Colonic mucosa (tissue), 4 donors: Measurements from ENCODE around the gene CIAO3. TPM values are rescaled to one million over a fixed set of nuclear protein-coding genes. Genes with fewer than 3 reads are reported as not detected.

ENCODE experiments used
- DNase-seq: peaks from one replicate; pipeline ENCODE4 v3.0.0-alpha.2; 2020
- H3K27ac ChIP-seq: fragments of 200-600 bp; one replicate; pipeline ENCODE4 v1.8.0; 2021
- H3K27me3 ChIP-seq: fragments of 200-600 bp; one replicate; pipeline ENCODE4 v1.8.0; 2021
- H3K36me3 ChIP-seq: fragments of 200-600 bp; one replicate; pipeline ENCODE4 v1.8.0; 2021
- H3K4me1 ChIP-seq: fragments of 200-600 bp; one replicate; pipeline ENCODE4 v1.8.0; 2021; ENCODE audit warnings: mild to moderate bottlenecking
- H3K4me3 ChIP-seq: fragments of 200-600 bp; one replicate; pipeline ENCODE4 v1.8.0; 2021
- H3K9ac ChIP-seq, 2 donors: one replicate each; pipeline ENCODE4 v1.7.0; 2013; ENCODE audit warnings: control low read depth in 2 of 2, low read depth in 2 of 2, low read length in 2 of 2
- H3K9me3 ChIP-seq: fragments of 200-600 bp; one replicate; pipeline ENCODE4 v1.8.0; 2021
- CTCF ChIP-seq: fragments of 200-600 bp; IDR thresholded peaks from one replicate; pipeline ENCODE4 v1.8.0; 2022; ENCODE audit warnings: antibody characterized with exemption, mild to moderate bottlenecking
- intact Hi-C: fragments of 100-400 bp; cut with DNase I; formaldehyde crosslinking; loops from one replicate; pipeline ENCODE4 v1.14.1; 2022
- total RNA-seq, 2 donors: library from RNA; stranded (reverse); fragmentation: NEBNext Ultra II Directional in 1 of 2; extraction: Animal tissue kit (Norgen Biotek cat#: 25700) in 1 of 2; gene quantifications; one replicate each; pipeline ENCODE4 v1.2.1, GENCODE V29; 2021
- donor health status: healthy.
- donor health status: DM: no; HTN: no; CAD: no.
- donor health status: DM: no; HTN: no; CAD: no.

CIAO3 gene
- total RNA-seq, 2 donors from 2014 or later, result 29.2 to 62.1 TPM

- no peaks in the 10 kb centered on the region for H3K9me3 ChIP-seq
- DNase-seq, result no peak
- no peak overlapping the region for H3K9ac ChIP-seq
- no peak for TF ChIP-seq CTCF
- intact Hi-C loops, result no loop called here
- H3K27ac ChIP-seq, result no peak overlapping the region
- no peaks in the 10 kb centered on the region for H3K36me3 ChIP-seq
- no peaks in the 10 kb centered on the region for H3K27me3 ChIP-seq
- H3K4me3 ChIP-seq, result no peak overlapping the region
- peaks cover 6% of the 10 kb centered on the region for H3K4me1 ChIP-seq
Observed at GRCh38 chr16:741986-742629, 1.3 kb upstream of the CIAO3 start.

GRCh38 chr16:740459-740763 lies 386 bp downstream of the CIAO3 start:
- DNase-seq, result no peak
- Histone ChIP-seq H3K27ac (peak overlapping the region; percentile 60), H3K4me3 (peak overlapping the region; percentile 83), H3K27me3 (no peaks in the 10 kb centered on the region), H3K9ac (peak overlapping the region; percentile 84 to 95), H3K9me3 (no peaks in the 10 kb centered on the region), H3K4me1 (peaks cover 6% of the 10 kb centered on the region), H3K36me3 (no peaks in the 10 kb centered on the region)
- intact Hi-C loops, result no loop called here
- no peak for TF ChIP-seq CTCF

DNA sequence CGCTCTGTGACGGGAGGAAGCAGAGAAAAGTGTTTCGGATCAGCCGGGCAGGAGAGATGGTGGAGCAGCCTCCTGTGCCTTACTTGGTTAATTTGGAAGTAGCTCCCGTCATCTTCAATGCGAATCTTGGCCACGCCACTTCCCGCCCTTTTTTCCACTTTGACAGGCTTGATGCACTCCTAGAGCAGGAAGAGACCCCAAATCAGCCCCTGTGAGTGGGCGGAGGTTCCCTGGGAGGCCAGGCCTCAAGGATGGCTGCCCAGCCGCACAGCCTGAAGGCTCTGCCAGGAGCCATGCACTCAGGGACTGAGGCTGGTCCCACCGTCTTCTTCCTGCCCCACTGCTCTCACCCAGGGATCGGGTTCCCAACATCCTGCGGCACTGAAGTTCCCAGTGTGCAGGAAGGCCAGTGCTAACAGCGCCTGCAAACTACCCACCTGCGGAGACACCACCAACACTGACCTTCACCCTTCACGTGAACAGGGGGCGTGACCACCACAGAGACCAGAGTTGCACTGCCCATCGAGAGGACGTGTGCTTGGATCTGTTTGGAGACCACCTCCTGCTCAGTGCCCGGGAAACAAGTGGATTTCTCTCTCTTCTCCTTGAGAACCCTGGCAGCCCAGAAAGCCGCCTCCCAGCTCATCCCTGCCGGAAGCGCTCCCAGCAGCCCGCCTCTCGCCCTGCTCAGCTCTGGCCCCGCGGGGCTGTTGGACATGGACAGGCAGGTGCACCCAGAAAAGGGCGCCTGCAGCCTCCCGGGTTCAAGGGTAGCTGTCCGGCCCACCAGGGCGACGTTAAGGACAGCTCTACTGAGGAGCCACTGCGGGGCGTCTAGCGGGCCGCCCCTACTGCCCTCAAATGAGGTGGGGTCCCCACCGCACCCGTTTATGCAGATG lies 988 bp downstream of the CIAO3 start:
- Histone ChIP-seq H3K27me3 (no peaks in the 10 kb centered on the region), H3K9me3 (no peaks in the 10 kb centered on the region), H3K36me3 (no peaks in the 10 kb centered on the region), H3K4me3 (peak overlapping the region; percentile 83), H3K9ac (peak overlapping the region; percentile 84 to 95), H3K27ac (peak overlapping the region; percentile 60), H3K4me1 (peaks cover 6% of the 10 kb centered on the region)
- DNase-seq, result peak; percentile 56
- intact Hi-C loops, result no loop called here
- no peak for TF ChIP-seq CTCF

DNA sequence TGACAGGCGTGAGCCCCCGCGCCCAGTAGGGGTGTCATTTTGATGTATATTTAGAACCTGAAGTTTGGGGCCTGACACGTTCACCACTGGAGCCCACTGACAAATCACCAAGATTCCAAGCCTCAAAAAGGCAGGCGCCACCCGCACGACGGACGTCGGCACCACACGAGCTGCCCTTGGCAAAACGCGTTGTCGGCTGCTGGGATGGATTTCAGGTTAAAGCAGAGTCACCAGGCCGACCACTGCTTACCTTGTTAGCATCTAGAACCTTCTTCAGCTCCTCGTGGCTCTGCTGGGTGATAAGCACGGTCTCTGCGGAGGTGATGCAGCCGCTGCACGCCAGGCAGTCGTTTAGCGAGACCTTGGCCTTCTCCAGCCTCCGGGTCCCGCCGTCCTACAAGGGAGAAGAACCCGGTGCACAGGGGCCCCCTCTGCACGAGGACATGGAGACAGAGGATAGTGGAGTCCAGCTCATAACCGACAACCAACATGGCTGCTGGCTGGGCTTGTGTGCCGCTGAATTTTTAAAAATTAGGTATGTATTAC lies 3.8 kb downstream of the CIAO3 start:
- H3K9me3 ChIP-seq, result no peaks in the 10 kb centered on the region
- H3K4me1 ChIP-seq, result peaks cover 6% of the 10 kb centered on the region
- no peaks in the 10 kb centered on the region for H3K27me3 ChIP-seq
- no peak overlapping the region for H3K27ac ChIP-seq
- no peak for DNase-seq
- intact Hi-C loops, result no loop called here
- peaks cover 8% of the 10 kb centered on the region for H3K36me3 ChIP-seq
- no peak for TF ChIP-seq CTCF
- H3K9ac ChIP-seq, result no peak overlapping the region
- no peak overlapping the region for H3K4me3 ChIP-seq

GRCh38 chr16:735982-736453 lies 4.8 kb downstream of the CIAO3 start:
- H3K27ac ChIP-seq, result no peak overlapping the region
- no peak overlapping the region for H3K4me3 ChIP-seq
- no peak for TF ChIP-seq CTCF
- intact Hi-C loops, result no loop called here
- peaks cover 6% of the 10 kb centered on the region for H3K4me1 ChIP-seq
- peaks cover 8% of the 10 kb centered on the region for H3K36me3 ChIP-seq
- no peak for DNase-seq
- H3K9ac ChIP-seq, result no peak overlapping the region
- H3K9me3 ChIP-seq, result no peaks in the 10 kb centered on the region
- no peaks in the 10 kb centered on the region for H3K27me3 ChIP-seq
